Right lobe of liver (tissue), 6 donors: ENCODE data around the gene DSCAML1. TPM values are rescaled to one million over a fixed set of nuclear protein-coding genes. Genes with fewer than 3 reads are reported as not detected.

Source experiments
- ATAC-seq, 4 donors: fragments of 200-7000 bp; cut with Tn5 transposase; one replicate each; pipeline ENCODE4 v1.9.1; 2020; ENCODE audit warnings: mild to moderate bottlenecking in 4 of 4, moderate library complexity in 4 of 4
- DNase-seq, 3 donors: peaks; one replicate each; pipeline ENCODE4 v3.0.0-alpha.2; 2020
- H3K27ac ChIP-seq, 3 donors: fragments of 200-600 bp; one replicate each; pipeline ENCODE4 v1.8.0; 2022
- H3K27me3 ChIP-seq, 2 donors: fragments of 200-600 bp; one replicate each; pipeline ENCODE4 v1.8.0; 2022
- H3K36me3 ChIP-seq, 4 donors: fragments of 200-600 bp; sonication (generic) in 1 of 4; one replicate each; pipeline versions ENCODE4 v1.5.1 to v1.8.0; 2017 to 2022; ENCODE audit warnings: control low read depth in 1 of 4
- H3K4me1 ChIP-seq, 4 donors: fragments of 200-600 bp; sonication (generic) in 1 of 4; one replicate each; pipeline versions ENCODE4 v1.5.1 to v1.8.0; 2017 to 2022; ENCODE audit warnings: control low read depth in 1 of 4
- H3K4me3 ChIP-seq, 3 donors: fragments of 200-600 bp; one replicate each; pipeline ENCODE4 v1.8.0; 2022
- H3K9me3 ChIP-seq, 4 donors: fragments of 200-600 bp; sonication (generic) in 1 of 4; one replicate each; pipeline versions ENCODE4 v1.5.1 to v1.8.0; 2017 to 2022; ENCODE audit warnings: control low read depth in 1 of 4
- POLR2A ChIP-seq: fragments of 450-650 bp; IDR thresholded peaks from one replicate; pipeline ENCODE4 v1.6.1; 2017; ENCODE audit warnings: antibody characterized with exemption, mild to moderate bottlenecking
- WGBS: methylation state at CpG from one replicate; pipeline ENCODE4 v1.1.6; 2018; ENCODE audit warnings: low coverage, low lambda C conversion rate; ENCODE audit not compliant: insufficient coverage; ENCODE audit errors: missing lambda C conversion rate; 5-methylcytosine and 5-hydroxymethylcytosine counted together
- intact Hi-C, 2 donors: fragments of 100-400 bp; cut with DNase I; formaldehyde crosslinking; loops; one replicate each; pipeline versions ENCODE4 v1.11.2 to v1.14.1; 2022
- total RNA-seq, 6 experiments: library from RNA; depleted of rRNA in 2 of 6; stranded (reverse); fragments of >200 nt in 2 of 6; fragmentation: NEBNext Ultra II Directional in 3 of 6; extraction: Animal tissue kit (Norgen Biotek cat#: 25700) in 3 of 6; gene quantifications; one replicate each; pipeline versions ENCODE4 v1.1.0 to v1.2.4, GENCODE V29; 2016 to 2023
- TF ChIP-seq, protein P1 (sequence below), 4 donors: fragments of 200-600 bp in 3 of 4; fragments of 450-650 bp in 1 of 4; IDR thresholded peaks; one replicate each; pipeline versions ENCODE4 v1.5.1 to v1.8.0; 2016 to 2022; ENCODE audit warnings: antibody characterized with exemption in 4 of 4, mild to moderate bottlenecking in 2 of 4
- donor health status: DM: no; HTN: yes; CAD: no.
- donor health status: DM: no; HTN: no; CAD: no.
- donor health status: DM: no; HTN: no; CAD: no.
- donor health status: DM: no; HTN: yes; CAD: no.
- donor health status: DM: no; HTN: yes; CAD: no.

Gene DSCAML1
- total RNA-seq, 6 experiments from 2014 or later: 0.06 to 0.92 (median 0.22) TPM; not detected in 1

DNA sequence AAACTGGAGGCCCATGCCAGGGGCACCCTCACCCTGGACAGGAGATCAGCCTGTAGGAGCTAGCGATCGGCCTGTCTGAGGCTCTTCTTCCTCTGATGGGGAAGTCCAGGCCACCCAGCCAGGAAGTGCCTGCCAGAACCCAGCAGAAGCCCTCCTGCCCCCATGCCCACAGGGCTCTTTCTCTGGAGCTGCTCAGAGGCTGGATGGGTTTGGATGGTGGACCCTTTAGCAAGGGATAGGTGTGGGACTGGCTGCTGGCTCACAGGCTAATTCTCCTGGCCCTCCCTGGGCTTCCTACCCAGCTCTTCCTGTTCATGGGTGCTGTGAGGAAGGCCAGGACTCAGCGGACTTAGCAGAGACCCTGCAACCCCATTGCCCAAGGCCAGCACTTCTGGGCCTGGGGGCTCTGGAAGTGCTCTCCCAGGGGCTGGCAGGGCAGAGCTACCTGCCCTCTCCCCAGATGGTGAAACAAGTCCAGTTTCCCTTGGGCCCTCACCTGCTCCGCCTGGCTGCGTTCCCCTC, 19.9 kb upstream of the DSCAML1 start:
- no peaks in the 10 kb centered on the region for H3K9me3 ChIP-seq
- H3K4me3 ChIP-seq: no peak overlapping the region
- TF ChIP-seq, protein P1, sequence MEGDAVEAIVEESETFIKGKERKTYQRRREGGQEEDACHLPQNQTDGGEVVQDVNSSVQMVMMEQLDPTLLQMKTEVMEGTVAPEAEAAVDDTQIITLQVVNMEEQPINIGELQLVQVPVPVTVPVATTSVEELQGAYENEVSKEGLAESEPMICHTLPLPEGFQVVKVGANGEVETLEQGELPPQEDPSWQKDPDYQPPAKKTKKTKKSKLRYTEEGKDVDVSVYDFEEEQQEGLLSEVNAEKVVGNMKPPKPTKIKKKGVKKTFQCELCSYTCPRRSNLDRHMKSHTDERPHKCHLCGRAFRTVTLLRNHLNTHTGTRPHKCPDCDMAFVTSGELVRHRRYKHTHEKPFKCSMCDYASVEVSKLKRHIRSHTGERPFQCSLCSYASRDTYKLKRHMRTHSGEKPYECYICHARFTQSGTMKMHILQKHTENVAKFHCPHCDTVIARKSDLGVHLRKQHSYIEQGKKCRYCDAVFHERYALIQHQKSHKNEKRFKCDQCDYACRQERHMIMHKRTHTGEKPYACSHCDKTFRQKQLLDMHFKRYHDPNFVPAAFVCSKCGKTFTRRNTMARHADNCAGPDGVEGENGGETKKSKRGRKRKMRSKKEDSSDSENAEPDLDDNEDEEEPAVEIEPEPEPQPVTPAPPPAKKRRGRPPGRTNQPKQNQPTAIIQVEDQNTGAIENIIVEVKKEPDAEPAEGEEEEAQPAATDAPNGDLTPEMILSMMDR (IDR thresholded peaks at IDR 0.05): no peak
- TF ChIP-seq POLR2A: no peak
- intact Hi-C loops: loop anchor here in 1 of 2 donors (5.0 kb wide), 1 partner anchor 375 kb away; no protein-coding TSS in a partner anchor
- WGBS: 50% methylated on average over 1 of the region's 5 CpGs
- H3K27me3 ChIP-seq: no peaks in the 10 kb centered on the region
- no peaks in the 10 kb centered on the region for H3K36me3 ChIP-seq
- DNase-seq (peak in 1 of 3 donors; percentile 53), ATAC-seq (no peak)
- H3K4me1 ChIP-seq: no peaks in the 10 kb centered on the region
- no peak overlapping the region for H3K27ac ChIP-seq

DNA sequence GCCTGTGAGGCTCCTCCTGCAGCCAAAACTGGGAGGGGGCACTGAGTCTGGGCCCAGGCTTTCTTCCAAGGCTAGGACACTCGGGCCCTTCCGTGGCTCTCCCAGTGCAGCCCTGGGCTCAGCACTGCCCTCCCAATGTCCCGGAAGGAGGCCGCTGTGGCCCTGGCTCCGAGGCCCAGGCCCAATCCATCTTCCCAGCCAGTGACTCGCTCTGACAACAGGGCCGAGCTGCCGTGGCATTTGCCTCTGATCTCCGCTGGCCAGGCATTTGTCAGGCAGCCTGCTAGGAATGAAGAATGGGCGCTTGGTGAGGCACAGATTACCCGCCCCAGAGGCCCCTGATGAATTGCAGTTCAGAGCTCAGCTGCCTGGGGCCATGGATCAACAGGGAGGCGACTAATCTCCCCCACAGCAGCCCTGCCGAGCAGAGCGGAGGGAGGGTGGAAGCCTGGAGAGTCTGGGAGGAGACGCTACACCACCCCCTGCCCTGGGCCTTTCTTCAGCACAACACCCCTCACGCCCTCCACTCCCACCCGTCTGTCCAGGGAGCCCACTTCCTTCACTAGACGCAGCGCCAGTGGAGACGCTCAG, 19.2 kb upstream of the DSCAML1 start:
- Histone ChIP-seq H3K27me3 (no peaks in the 10 kb centered on the region), H3K9me3 (no peaks in the 10 kb centered on the region), H3K27ac (peak overlapping the region in 2 of 3 donors; percentile 16 to 24), H3K4me3 (no peak overlapping the region), H3K36me3 (no peaks in the 10 kb centered on the region), H3K4me1 (no peaks in the 10 kb centered on the region)
- intact Hi-C loops: loop anchor here in 1 of 2 donors (5.0 kb wide), 1 partner anchor 374 kb away; no protein-coding TSS in a partner anchor
- 88% methylated on average over 3 of the region's 20 CpGs for WGBS
- ATAC-seq (no peak), DNase-seq (peak in 1 of 3 donors; percentile 60)
- TF ChIP-seq POLR2A: no peak
- TF ChIP-seq, protein P1 (IDR thresholded peaks at IDR 0.05): no peak

DNA sequence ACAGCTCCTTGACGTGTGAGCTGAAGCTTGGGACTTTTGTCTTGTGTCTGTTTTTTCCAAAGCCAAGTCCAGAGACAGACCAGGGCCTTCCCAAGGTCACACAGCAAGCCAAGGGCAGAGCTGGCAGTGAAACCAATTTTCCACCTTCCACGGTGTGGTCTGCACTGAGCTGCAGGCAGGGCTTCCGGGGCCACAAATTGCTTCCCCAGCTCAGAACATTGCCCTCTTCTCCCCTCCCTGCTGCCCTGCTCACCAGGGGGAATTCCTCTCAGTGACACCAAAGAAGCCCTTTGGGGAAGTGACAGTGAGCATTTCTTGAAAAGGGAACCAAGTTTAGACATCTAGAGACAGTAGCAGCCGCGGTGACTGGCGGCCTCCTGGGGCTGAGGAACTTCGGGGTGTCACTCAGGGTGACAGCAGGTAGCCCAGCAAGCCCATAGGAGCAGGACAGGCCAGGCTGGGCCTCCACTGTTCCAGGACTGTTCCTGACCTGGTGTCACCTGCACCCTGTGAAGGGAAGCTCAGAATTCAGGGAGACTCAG, 18.3 kb upstream of the DSCAML1 start:
- no peaks in the 10 kb centered on the region for H3K27me3 ChIP-seq
- DNase-seq: peak in 1 of 3 donors; percentile 67
- H3K27ac ChIP-seq: peak overlapping the region in 2 of 3 donors; percentile 16 to 24
- no peaks in the 10 kb centered on the region for H3K4me1 ChIP-seq
- peak; percentile 45 to 61 (median 48) for ATAC-seq
- intact Hi-C loops: loop anchor here in 1 of 2 donors (5.0 kb wide), 1 partner anchor 373 kb away; no protein-coding TSS in a partner anchor
- H3K4me3 ChIP-seq: no peak overlapping the region
- H3K36me3 ChIP-seq: no peaks in the 10 kb centered on the region
- no peak for TF ChIP-seq POLR2A
- TF ChIP-seq, protein P1 (IDR thresholded peaks at IDR 0.05): no peak
- H3K9me3 ChIP-seq: no peaks in the 10 kb centered on the region
- 24% methylated on average over 3 of the region's 7 CpGs for WGBS

DNA sequence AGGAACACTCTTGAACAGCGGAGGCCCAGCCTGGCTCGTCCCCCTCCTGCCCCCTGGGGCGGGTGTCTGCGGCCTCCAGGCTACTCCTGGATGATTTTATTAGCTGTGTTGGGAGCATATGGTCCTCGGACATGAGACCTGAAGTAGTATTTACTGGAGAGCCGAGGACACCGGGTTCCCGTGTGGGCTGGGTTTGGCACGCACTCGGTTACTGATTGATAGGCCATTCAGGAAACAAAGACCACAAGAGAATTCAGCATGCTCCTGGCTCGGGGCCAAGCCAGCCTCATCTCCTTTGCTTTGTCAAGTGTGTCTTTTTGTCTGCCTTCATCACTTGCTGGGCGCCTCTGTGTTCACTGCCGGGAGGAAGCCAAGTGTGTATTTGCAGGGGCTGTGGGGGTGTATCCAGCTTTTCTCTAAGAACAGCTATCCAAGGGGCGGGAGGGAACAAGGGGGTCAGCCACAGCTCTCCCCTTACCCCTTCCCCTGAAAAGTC, 17.8 kb upstream of the DSCAML1 start:
- peak in 3 of 4 donors; percentile 6 to 34 (median 34) for ATAC-seq
- peak overlapping the region in 1 of 3 donors; percentile 24 for H3K27ac ChIP-seq
- no peaks in the 10 kb centered on the region for H3K36me3 ChIP-seq
- peak in 2 of 3 donors; percentile 55 to 67 for DNase-seq
- no peaks in the 10 kb centered on the region for H3K27me3 ChIP-seq
- TF ChIP-seq, protein P1 (IDR thresholded peaks at IDR 0.05): no peak
- no peak for TF ChIP-seq POLR2A
- no peak overlapping the region for H3K4me3 ChIP-seq
- intact Hi-C loops: loop anchor here in 1 of 2 donors (5.0 kb wide), 1 partner anchor 373 kb away; no protein-coding TSS in a partner anchor
- no peaks in the 10 kb centered on the region for H3K4me1 ChIP-seq
- 14% methylated on average over 5 of the region's 14 CpGs for WGBS
- no peaks in the 10 kb centered on the region for H3K9me3 ChIP-seq
